Measurements from ENCODE around the gene EPO. TPM values are rescaled to one million over a fixed set of nuclear protein-coding genes. Genes with fewer than 3 reads are reported as not detected.

EPO gene
- total and polyA plus RNA-seq, 9 donors, result 0.05 to 0.25 (median 0.20) TPM; not detected in 6

GRCh38 chr7:100682991-100683658 is 37.1 kb upstream of the EPO start:
- Histone ChIP-seq H3K27me3 (no peaks in the 10 kb centered on the region), H3K27ac (no peak overlapping the region), H3K9me3 (no peaks in the 10 kb centered on the region), H3K4me1 (ENCODE audit: insufficient read depth) (no peaks in the 10 kb centered on the region), H3K4me3 (no peak overlapping the region), H3K36me3 (no peaks in the 10 kb centered on the region)
- DNase-seq, result peak in 3 of 5 donors; percentile 15 to 27 (median 25)
- TF ChIP-seq POLR2A (IDR thresholded peaks at IDR 0.05) (no peak), CTCF (IDR thresholded peaks at IDR 0.05) (no peak), EP300 (IDR thresholded peaks at IDR 0.05) (no peak)
- 78 to 85% (median 85%) methylated on average over 25 to 28 of the region's 28 CpGs for WGBS, 3 donors
- intact Hi-C loops (cut with DNase I), result loop anchor here in 1 of 4 donors (5.0 kb wide), 2 partner anchors 101 to 201 kb away; partner anchors contain the start of gene NYAP1

GRCh38 chr7:100683659-100684533 is 36.4 kb upstream of the EPO start:
- 88 to 89% (median 88%) methylated on average over 29 to 37 of the region's 37 CpGs for WGBS, 3 donors
- Histone ChIP-seq H3K27me3 (no peaks in the 10 kb centered on the region), H3K36me3 (no peaks in the 10 kb centered on the region), H3K4me3 (no peak overlapping the region), H3K4me1 (ENCODE audit: insufficient read depth) (no peaks in the 10 kb centered on the region), H3K27ac (no peak overlapping the region), H3K9me3 (no peaks in the 10 kb centered on the region)
- intact Hi-C loops (cut with DNase I), result loop anchor here in 1 of 4 donors (5.0 kb wide), 2 partner anchors 102 to 202 kb away; partner anchors contain the start of gene NYAP1
- DNase-seq, result peak in 1 of 5 donors; percentile 43
- no peak for TF ChIP-seq CTCF (IDR thresholded peaks at IDR 0.05)

GRCh38 chr7:100684534-100685042 is 35.7 kb upstream of the EPO start:
- H3K4me1 ChIP-seq (ENCODE audit: insufficient read depth), result peaks cover 3% of the 10 kb centered on the region
- no peak for DNase-seq
- 85 to 89% (median 86%) methylated on average over 16 of the region's 16 CpGs for WGBS, 3 donors
- H3K9me3 ChIP-seq, result no peaks in the 10 kb centered on the region
- H3K4me3 ChIP-seq, result no peak overlapping the region
- H3K27me3 ChIP-seq, result no peaks in the 10 kb centered on the region
- intact Hi-C loops (cut with DNase I), result loop anchor here in 3 of 4 donors (5.0 kb wide), 4 partner anchors 102 to 202 kb away; partner anchors contain the start of genes NYAP1 (in 1 of the 3) and SAP25 (in 1 of the 3)
- no peaks in the 10 kb centered on the region for H3K36me3 ChIP-seq
- no peak overlapping the region for H3K27ac ChIP-seq
- TF ChIP-seq EP300 (IDR thresholded peaks at IDR 0.05) (no peak), POLR2A (IDR thresholded peaks at IDR 0.05) (no peak), CTCF (IDR thresholded peaks at IDR 0.05) (no peak)

- Histone ChIP-seq H3K4me1 (ENCODE audit: insufficient read depth) (peaks cover 4% of the 10 kb centered on the region), H3K27ac (no peak overlapping the region), H3K9me3 (no peaks in the 10 kb centered on the region), H3K27me3 (no peaks in the 10 kb centered on the region), H3K4me3 (no peak overlapping the region), H3K36me3 (no peaks in the 10 kb centered on the region)
- no peak for TF ChIP-seq POLR2A (IDR thresholded peaks at IDR 0.05)
- no peak for TF ChIP-seq EP300 (IDR thresholded peaks at IDR 0.05)
- no peak for TF ChIP-seq CTCF (IDR thresholded peaks at IDR 0.05)
- intact Hi-C loops (cut with DNase I), result loop anchor here in 2 of 4 donors (5.0 kb wide), 2 partner anchors 113 to 123 kb away; partner anchors contain the start of gene SAP25 (in 1 of the 2)
- no peak for DNase-seq
- WGBS, 3 donors, result 78 to 85% (median 85%) methylated on average over 18 of the region's 18 CpGs
Measured at GRCh38 chr7:100685049-100685605, 35.1 kb upstream of the EPO start.
